ENCODE results near the gene DUSP5.

DNA sequence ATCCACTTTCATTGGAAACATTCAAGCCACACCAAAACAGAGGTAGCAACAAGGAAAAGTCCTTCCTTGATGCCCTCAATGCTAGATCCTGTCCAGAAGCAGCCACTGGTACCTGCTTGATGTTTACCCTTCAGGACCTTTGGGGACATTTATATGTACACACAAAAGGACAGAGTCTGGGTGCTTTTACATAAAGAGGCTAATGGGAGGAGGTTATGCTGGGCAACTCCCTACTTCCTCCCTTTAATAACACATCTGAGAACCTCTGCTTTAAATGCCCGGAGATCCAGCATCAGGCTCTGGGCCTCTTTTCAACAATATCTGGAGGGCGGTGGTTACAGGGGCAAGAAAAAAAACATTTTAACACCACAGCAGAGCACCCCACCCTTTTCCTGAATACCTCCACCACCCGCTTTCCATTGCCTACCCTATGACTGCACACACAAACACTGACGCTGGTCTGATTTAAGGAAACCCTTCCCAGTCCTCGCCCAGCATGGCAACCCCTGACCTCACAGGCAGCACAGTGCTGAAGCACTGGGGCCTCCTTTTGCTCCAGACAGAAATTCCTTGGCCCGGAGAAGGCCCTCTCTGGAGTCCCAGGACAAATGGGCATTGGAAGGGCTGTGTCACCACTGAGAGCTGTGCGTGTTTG is 39.3 kb upstream of the DUSP5 start:
- TF ChIP-seq POLR2AphosphoS5 (IDR thresholded peaks at IDR 0.05; ENCODE audit: low read depth, low read length) (no peak), TAF1 (IDR thresholded peaks at IDR 0.05; ENCODE audit: borderline replicate concordance, insufficient read depth, low read length) (no peak), REST (IDR thresholded peaks at IDR 0.05; ENCODE audit: insufficient read depth in 1 of 2, low read depth in 2 of 2, low read length in 2 of 2) (no peak), SIN3A (IDR thresholded peaks at IDR 0.05; ENCODE audit: borderline replicate concordance, insufficient read depth, low read length) (no peak), FOXP2 (optimal IDR thresholded peaks at IDR 0.05; ENCODE audit: borderline replicate concordance, extremely low read depth, extremely low read length, insufficient read depth) (no peak)
